MM.1S (cell line): ENCODE results near the gene DNAJC15.

Source experiments
- DNase-seq: peaks from one replicate; pipeline ENCODE4 v3.0.0-alpha.2; 2015
- H2AFZ ChIP-seq: fragments of 300-600 bp; sonication (generic); 2 replicates; pipeline ENCODE4 v1.6.0; 2016; ENCODE audit warnings: antibody characterized with exemption, low read length
- H3F3A ChIP-seq: fragments of 300-600 bp; sonication (generic); 2 replicates; pipeline ENCODE4 v1.6.1; 2016; ENCODE audit warnings: mild to moderate bottlenecking, antibody characterized with exemption, low read length, moderate library complexity, mixed read lengths; ENCODE audit not compliant: insufficient read depth
- H3K27ac ChIP-seq: fragments of 300-600 bp; sonication (generic); 2 replicates; pipeline ENCODE4 v1.5.1; 2016; ENCODE audit warnings: mild to moderate bottlenecking, low read length
- H3K27me3 ChIP-seq: fragments of 300-600 bp; sonication (generic); replicated peaks from 2 replicates; pipeline ENCODE4 v1.6.0; 2016; ENCODE audit warnings: low read length; ENCODE audit not compliant: insufficient read depth
- H3K36me3 ChIP-seq: fragments of 300-600 bp; sonication (generic); replicated peaks from 2 replicates; pipeline ENCODE4 v1.6.1; 2016; ENCODE audit warnings: mild to moderate bottlenecking, low read length, mixed read lengths; ENCODE audit not compliant: insufficient read depth
- H3K4me1 ChIP-seq: fragments of 300-600 bp; sonication (generic); 2 replicates; pipeline ENCODE4 v1.6.1; 2016; ENCODE audit warnings: low read length, mixed read lengths
- H3K4me2 ChIP-seq: fragments of 300-600 bp; sonication (generic); 2 replicates; pipeline ENCODE4 v1.6.0; 2016; ENCODE audit warnings: low read depth, low read length
- H3K4me3 ChIP-seq: fragments of 300-600 bp; sonication (generic); 2 replicates; pipeline ENCODE4 v1.5.1; 2016; ENCODE audit warnings: low read length, mixed read lengths
- H3K79me2 ChIP-seq: fragments of 300-600 bp; sonication (generic); 2 replicates; pipeline ENCODE4 v1.6.1; 2016; ENCODE audit warnings: mixed run types, low read length, mixed read lengths
- H3K9ac ChIP-seq: fragments of 300-600 bp; sonication (generic); 2 replicates; pipeline ENCODE4 v1.6.1; 2016; ENCODE audit warnings: low read length, mixed read lengths
- H3K9me2 ChIP-seq: fragments of 300-600 bp; sonication (generic); replicated peaks from 2 replicates; pipeline ENCODE4 v1.6.1; 2016; ENCODE audit warnings: mild to moderate bottlenecking, low read length, mixed read lengths; ENCODE audit not compliant: insufficient read depth
- H3K9me3 ChIP-seq: fragments of 300-600 bp; sonication (generic); replicated peaks from 2 replicates; pipeline ENCODE4 v1.6.1; 2016; ENCODE audit warnings: mild to moderate bottlenecking, low read length, mixed read lengths; ENCODE audit not compliant: insufficient read depth
- H4K20me1 ChIP-seq: fragments of 300-600 bp; sonication (generic); 2 replicates; pipeline ENCODE4 v1.6.1; 2016; ENCODE audit warnings: mild to moderate bottlenecking, low read length, moderate library complexity, mixed read lengths; ENCODE audit not compliant: insufficient read depth
- EZH2 ChIP-seq: fragments of 300-600 bp; sonication (generic); optimal IDR thresholded peaks from 2 replicates; pipeline ENCODE3; 2017; ENCODE audit warnings: low read depth, mild to moderate bottlenecking, antibody characterized with exemption, low read length, mixed read lengths
- EZH2phosphoT487 ChIP-seq: fragments of 300-600 bp; sonication (generic); IDR thresholded peaks from 2 replicates; pipeline ENCODE4 v1.6.1; 2018; ENCODE audit warnings: antibody characterized with exemption, low read length
- TF ChIP-seq, protein P1 (sequence below): fragments of 300-600 bp; sonication (generic); IDR thresholded peaks from 2 replicates; pipeline ENCODE4 v1.5.1; 2016; ENCODE audit warnings: antibody characterized with exemption, low read length, mixed read lengths

DNAJC15 gene

DNA sequence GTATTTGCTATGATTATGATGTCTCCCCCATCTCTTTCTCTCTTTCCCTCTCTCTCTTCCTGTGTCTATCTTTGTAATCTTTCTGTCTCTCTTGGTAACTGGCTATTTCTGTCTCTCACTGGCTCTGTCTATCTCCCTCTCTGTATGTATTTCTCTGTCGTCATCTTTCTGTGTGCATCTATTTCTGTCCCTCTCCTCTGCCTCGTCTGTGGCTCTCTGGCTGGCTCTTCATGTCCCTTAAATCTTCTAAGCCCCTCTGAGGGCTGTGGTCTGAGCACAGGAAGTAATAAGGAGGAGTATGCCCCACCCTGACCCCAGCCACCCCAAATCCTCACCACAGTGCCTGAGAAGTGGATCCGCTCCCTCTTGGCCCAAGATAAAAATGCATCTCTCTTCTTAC, 104.4 kb downstream of the DNAJC15 start:
- DNase-seq = no peak
- no peaks in the 10 kb centered on the region for H3K79me2 ChIP-seq
- no peak overlapping the region for H3K4me2 ChIP-seq
- H3K27ac ChIP-seq = no peak overlapping the region
- no peaks in the 10 kb centered on the region for H4K20me1 ChIP-seq
- no peaks in the 10 kb centered on the region for H3K9me3 ChIP-seq
- no peak for TF ChIP-seq EZH2
- TF ChIP-seq, protein P1, sequence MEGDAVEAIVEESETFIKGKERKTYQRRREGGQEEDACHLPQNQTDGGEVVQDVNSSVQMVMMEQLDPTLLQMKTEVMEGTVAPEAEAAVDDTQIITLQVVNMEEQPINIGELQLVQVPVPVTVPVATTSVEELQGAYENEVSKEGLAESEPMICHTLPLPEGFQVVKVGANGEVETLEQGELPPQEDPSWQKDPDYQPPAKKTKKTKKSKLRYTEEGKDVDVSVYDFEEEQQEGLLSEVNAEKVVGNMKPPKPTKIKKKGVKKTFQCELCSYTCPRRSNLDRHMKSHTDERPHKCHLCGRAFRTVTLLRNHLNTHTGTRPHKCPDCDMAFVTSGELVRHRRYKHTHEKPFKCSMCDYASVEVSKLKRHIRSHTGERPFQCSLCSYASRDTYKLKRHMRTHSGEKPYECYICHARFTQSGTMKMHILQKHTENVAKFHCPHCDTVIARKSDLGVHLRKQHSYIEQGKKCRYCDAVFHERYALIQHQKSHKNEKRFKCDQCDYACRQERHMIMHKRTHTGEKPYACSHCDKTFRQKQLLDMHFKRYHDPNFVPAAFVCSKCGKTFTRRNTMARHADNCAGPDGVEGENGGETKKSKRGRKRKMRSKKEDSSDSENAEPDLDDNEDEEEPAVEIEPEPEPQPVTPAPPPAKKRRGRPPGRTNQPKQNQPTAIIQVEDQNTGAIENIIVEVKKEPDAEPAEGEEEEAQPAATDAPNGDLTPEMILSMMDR = no peak
- TF ChIP-seq EZH2phosphoT487 = no peak
- no peaks in the 10 kb centered on the region for H3F3A ChIP-seq
- no peak overlapping the region for H2AFZ ChIP-seq
- no peak overlapping the region for H3K4me3 ChIP-seq
- H3K27me3 ChIP-seq = no peaks in the 10 kb centered on the region
- H3K36me3 ChIP-seq = no peaks in the 10 kb centered on the region
- no peak overlapping the region for H3K9ac ChIP-seq
- H3K4me1 ChIP-seq = no peaks in the 10 kb centered on the region
- H3K9me2 ChIP-seq = no peaks in the 10 kb centered on the region

DNA sequence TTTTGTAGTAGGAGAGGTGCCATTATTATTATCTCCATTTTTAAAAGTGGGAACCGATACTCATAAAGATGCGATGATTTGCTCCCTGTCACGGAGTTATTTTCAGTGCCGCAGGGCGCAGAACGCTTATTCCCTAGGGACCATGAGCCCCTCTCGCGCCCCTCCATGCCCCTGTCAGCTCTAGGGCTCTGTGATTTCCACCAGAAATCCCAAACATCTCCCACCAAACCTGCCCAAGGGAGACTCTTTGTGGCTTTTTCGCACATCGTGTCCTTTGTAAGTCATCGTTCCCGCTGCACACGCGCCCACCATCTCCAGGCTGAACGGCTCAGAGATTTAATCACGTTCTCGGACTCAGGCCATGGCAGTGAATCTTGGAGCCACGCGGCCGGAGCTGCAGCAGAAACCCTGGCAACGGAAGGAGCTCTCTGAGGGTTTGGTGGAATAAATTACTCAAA, 105.1 kb downstream of the DNAJC15 start:
- Histone ChIP-seq H3K27me3 (no peaks in the 10 kb centered on the region), H3K27ac (no peak overlapping the region), H3K36me3 (no peaks in the 10 kb centered on the region), H3K9me3 (no peaks in the 10 kb centered on the region), H3K9me2 (no peaks in the 10 kb centered on the region), H3K9ac (no peak overlapping the region), H2AFZ (no peak overlapping the region), H3K4me3 (no peak overlapping the region), H3F3A (no peaks in the 10 kb centered on the region), H3K79me2 (no peaks in the 10 kb centered on the region), H3K4me2 (no peak overlapping the region), H3K4me1 (no peaks in the 10 kb centered on the region), H4K20me1 (no peaks in the 10 kb centered on the region)
- TF ChIP-seq EZH2phosphoT487 (no peak), EZH2 (no peak)
- TF ChIP-seq, protein P1 = no peak
- no peak for DNase-seq

DNA sequence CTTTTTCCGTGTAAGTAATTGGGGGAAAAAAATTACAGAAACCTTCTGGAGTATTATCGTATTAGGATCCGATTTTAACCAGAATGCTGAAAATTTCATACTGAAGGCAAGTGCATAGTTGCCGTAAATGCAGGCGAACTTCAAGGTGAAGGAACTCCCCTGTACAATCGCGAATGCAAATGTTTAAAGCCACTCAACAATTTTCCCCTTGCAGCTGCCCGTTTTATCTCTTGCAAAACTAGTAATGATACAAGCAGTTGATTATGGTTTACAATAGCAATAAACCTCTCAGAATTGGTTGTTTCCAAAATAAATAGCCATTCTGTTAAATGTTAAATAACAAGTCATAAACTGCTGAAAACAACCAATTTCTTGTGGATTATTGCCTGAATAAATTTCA, 105.7 kb downstream of the DNAJC15 start:
- H3K27ac ChIP-seq = no peak overlapping the region
- H3F3A ChIP-seq = no peaks in the 10 kb centered on the region
- H2AFZ ChIP-seq = no peak overlapping the region
- TF ChIP-seq EZH2 (no peak), EZH2phosphoT487 (no peak)
- TF ChIP-seq, protein P1 = no peak
- no peaks in the 10 kb centered on the region for H3K4me1 ChIP-seq
- H3K79me2 ChIP-seq = no peaks in the 10 kb centered on the region
- no peak for DNase-seq
- no peaks in the 10 kb centered on the region for H3K9me2 ChIP-seq
- no peaks in the 10 kb centered on the region for H3K27me3 ChIP-seq
- no peak overlapping the region for H3K4me3 ChIP-seq
- no peaks in the 10 kb centered on the region for H3K36me3 ChIP-seq
- H3K4me2 ChIP-seq = no peak overlapping the region
- H4K20me1 ChIP-seq = no peaks in the 10 kb centered on the region
- no peaks in the 10 kb centered on the region for H3K9me3 ChIP-seq
- H3K9ac ChIP-seq = no peak overlapping the region
